ENCODE results near the gene SBK2. TPM values are rescaled to one million over a fixed set of nuclear protein-coding genes. Genes with fewer than 3 reads are reported as not detected.

Gene SBK2
- total RNA-seq, 2 experiments from 2014 or later: not detected

DNA sequence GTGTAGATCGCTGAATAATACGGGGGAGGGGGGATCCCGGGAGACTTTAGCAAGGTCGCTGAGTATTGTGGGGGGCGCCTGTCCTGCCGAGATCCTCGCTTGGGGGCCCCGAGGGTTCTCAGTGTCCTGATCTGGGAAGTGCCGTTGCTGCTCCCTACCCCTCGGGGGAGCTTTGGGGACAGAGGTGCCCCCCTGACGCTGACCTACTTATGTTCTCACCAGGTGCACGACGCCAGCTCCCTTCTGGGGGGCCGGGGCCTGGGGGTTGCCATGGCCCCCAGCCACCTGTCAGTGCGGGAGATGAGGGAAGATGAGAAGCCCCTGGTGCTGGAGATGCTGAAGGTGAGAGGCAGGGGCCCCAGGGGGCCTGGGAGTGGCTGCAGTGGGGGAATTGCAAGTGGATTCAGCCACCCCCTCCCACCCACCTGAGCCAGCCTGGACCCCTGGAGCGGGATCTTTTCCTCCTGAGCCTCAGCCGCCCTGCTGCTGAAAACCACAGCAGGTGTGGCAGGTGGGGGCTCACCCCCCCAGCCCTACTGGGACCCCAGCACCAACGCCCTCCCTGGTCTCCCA is 51.4 kb downstream of the SBK2 start:
- Histone ChIP-seq H3K4me2 (ENCODE audit: low read length) (peak overlapping the region; percentile 78), H3K36me3 (ENCODE audit: insufficient read depth, low read length) (no peaks in the 10 kb centered on the region; the same call in 1 of the 2 replicates), H3K27ac (ENCODE audit: low read depth, low read length, poor library complexity, severe bottlenecking) (peak overlapping the region; percentile 50), H3K4me3 (ENCODE audit: low read depth, low read length, poor library complexity, severe bottlenecking) (peak overlapping the region; percentile 76), H4K20me1 (ENCODE audit: insufficient read depth, low read length) (no peaks in the 10 kb centered on the region), H2AFZ (ENCODE audit: low read length) (peak overlapping the region; percentile 73), H3K9me3 (ENCODE audit: low read length) (no peaks in the 10 kb centered on the region), H3K4me1 (ENCODE audit: insufficient read depth, low read length, poor library complexity, severe bottlenecking) (peaks cover 33% of the 10 kb centered on the region), H3K79me2 (ENCODE audit: insufficient read depth, low read depth, low read length) (no peaks in the 10 kb centered on the region), H3K9me2 (ENCODE audit: insufficient read depth, low read length) (no peaks in the 10 kb centered on the region)
- peak; percentile 58 for DNase-seq (ENCODE audit: low spot score)
- intact Hi-C loops (cut with micrococcal nuclease; ENCODE audit: unreplicated experiment): no loop called here
- BruUV-seq (replicated peaks): TSS peak; percentile 76
- CTCF ChIA-PET (ENCODE audit: unreplicated experiment): no interaction called here
- POLR2A ChIA-PET: interaction anchor here (1.2 kb wide), 1 partner anchor 9 kb away, joined by 3 read pairs; the partner anchor contains the start of gene ZNF628
- TF ChIP-seq, protein P1, sequence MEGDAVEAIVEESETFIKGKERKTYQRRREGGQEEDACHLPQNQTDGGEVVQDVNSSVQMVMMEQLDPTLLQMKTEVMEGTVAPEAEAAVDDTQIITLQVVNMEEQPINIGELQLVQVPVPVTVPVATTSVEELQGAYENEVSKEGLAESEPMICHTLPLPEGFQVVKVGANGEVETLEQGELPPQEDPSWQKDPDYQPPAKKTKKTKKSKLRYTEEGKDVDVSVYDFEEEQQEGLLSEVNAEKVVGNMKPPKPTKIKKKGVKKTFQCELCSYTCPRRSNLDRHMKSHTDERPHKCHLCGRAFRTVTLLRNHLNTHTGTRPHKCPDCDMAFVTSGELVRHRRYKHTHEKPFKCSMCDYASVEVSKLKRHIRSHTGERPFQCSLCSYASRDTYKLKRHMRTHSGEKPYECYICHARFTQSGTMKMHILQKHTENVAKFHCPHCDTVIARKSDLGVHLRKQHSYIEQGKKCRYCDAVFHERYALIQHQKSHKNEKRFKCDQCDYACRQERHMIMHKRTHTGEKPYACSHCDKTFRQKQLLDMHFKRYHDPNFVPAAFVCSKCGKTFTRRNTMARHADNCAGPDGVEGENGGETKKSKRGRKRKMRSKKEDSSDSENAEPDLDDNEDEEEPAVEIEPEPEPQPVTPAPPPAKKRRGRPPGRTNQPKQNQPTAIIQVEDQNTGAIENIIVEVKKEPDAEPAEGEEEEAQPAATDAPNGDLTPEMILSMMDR (conservative IDR thresholded peaks at IDR 0.05; ENCODE audit: low read length): peak; percentile 42; the same call in 1 of the 2 replicates
- no peak for TF ChIP-seq EZH2phosphoT487 (IDR thresholded peaks at IDR 0.05; ENCODE audit: borderline replicate concordance, low read depth, low read length)

DNA sequence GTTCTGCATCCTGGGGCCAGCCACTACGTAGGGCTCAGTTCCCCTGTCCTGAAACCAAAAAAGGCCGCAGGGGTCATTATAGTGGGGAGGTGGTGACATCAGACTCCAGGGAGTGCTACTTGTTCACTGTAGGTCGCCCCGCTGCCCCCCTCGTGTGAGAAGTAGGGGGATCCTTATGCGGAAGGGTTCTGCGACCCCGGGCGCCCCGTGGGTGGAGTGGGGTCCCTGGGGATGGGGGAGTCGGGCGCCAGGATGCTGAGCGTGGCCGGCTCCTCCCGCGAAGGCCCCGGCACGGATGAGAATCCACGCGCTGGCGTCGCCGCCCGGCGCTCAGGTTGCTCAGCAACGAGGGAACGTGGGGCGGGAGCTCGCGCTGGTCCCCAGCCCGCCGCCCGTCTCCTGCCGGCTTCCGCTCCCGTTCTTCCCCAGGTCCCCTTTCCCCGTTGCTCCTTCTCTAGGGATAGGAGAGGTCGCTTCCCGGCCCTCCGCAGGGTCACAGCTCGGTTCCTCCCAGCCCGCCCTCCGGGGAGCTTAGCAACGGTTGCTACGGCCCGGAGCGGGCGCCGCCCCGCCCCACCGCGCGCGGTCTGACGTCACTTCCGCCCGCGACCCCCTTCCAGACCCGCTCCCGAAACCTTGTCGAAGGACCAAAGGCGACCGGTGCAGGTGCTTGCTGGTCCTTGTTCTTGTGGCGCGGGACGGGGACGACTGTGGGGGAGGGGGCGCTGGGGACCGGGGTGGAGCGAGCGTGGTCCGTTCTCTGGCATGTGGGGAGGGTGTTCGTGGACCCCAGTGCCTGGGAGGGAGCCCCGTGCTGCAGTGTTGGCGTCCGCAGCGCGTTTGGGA is 52.1 kb downstream of the SBK2 start, which contains the start of gene NAT14:
Gene NAT14, plus strand, starts transcription at position 596 of the 846 bp plus-strand sequence. CDS start 521 bp downstream, outside the sequence.
- no peak for TF ChIP-seq EZH2phosphoT487 (IDR thresholded peaks at IDR 0.05; ENCODE audit: borderline replicate concordance, low read depth, low read length)
- TF ChIP-seq, protein P1 (conservative IDR thresholded peaks at IDR 0.05; ENCODE audit: low read length): no peak
- no peaks in the 10 kb centered on the region for H3K9me3 ChIP-seq (ENCODE audit: low read length)
- peak within 1 kb of the TSS; percentile 73 for H2AFZ ChIP-seq (ENCODE audit: low read length)
- POLR2A ChIA-PET: interaction anchor here (1.2 kb wide), 1 partner anchor 8 kb away, joined by 3 read pairs; the partner anchor contains the start of gene ZNF628
- peaks cover 34% of the 10 kb centered on the region for H3K4me1 ChIP-seq (ENCODE audit: insufficient read depth, low read length, poor library complexity, severe bottlenecking)
- CTCF ChIA-PET (ENCODE audit: unreplicated experiment): no interaction called here
- peak within 1 kb of the TSS; percentile 76 for H3K4me3 ChIP-seq (ENCODE audit: low read depth, low read length, poor library complexity, severe bottlenecking)
- no TSS peak for BruUV-seq (replicated peaks)
- H3K36me3 ChIP-seq (ENCODE audit: insufficient read depth, low read length): no peaks in the 10 kb centered on the region; the same call in 1 of the 2 replicates
- H4K20me1 ChIP-seq (ENCODE audit: insufficient read depth, low read length): no peaks in the 10 kb centered on the region
- H3K79me2 ChIP-seq (ENCODE audit: insufficient read depth, low read depth, low read length): no peaks in the 10 kb centered on the region
- DNase-seq (ENCODE audit: low spot score): peak; percentile 80
- no peaks in the 10 kb centered on the region for H3K9me2 ChIP-seq (ENCODE audit: insufficient read depth, low read length)
- peak within 1 kb of the TSS; percentile 78 for H3K4me2 ChIP-seq (ENCODE audit: low read length)
- intact Hi-C loops (cut with micrococcal nuclease; ENCODE audit: unreplicated experiment): no loop called here
- peak within 1 kb of the TSS; percentile 50 for H3K27ac ChIP-seq (ENCODE audit: low read depth, low read length, poor library complexity, severe bottlenecking)

Data from OCI-LY7 (cell line).